K562 (cell line): ENCODE measurements around the gene CSRNP3. TPM values are rescaled to one million over a fixed set of nuclear protein-coding genes. Genes with fewer than 3 reads are reported as not detected.

Experiments
- ATAC-seq: fragments of 200-7000 bp; cut with Tn5 transposase; 3 replicates; pipeline ENCODE4 v1.9.1; 2020; ENCODE audit warnings: moderate library complexity
- BruUV-seq: library from RNA; stranded (reverse); fragments of 400-500 nt; replicated peaks from 2 replicates; lab custom pipeline; 2021; lab: Mats Ljungman, UMichigan
- CTCF ChIA-PET: fragments of 300-600 bp; formaldehyde crosslinking; extraction: SDS; loops from one replicate; lab custom pipeline; 2021; ENCODE audit warnings: low intra/inter-chr PET ratio; lab: Yijun Ruan, JAX
- POLR2A ChIA-PET: fragments of 300-600, 350-650 bp; sonication (Branson Sonifier 250); formaldehyde crosslinking; extraction: SDS; loops from one replicate; lab custom pipeline; 2021; ENCODE audit warnings: antibody characterized with exemption, inconsistent platforms; lab: Yijun Ruan, JAX
- DNase-seq, 4 experiments: peaks; one replicate each; pipeline versions ENCODE4 v3.0.0 to v3.0.0-alpha.2; 2011 to 2018; ENCODE audit warnings: low spot score in 3 of 4, mixed read lengths in 3 of 4; ENCODE audit errors: extremely low read depth in 1 of 4
- FAIRE-seq: peaks from 2 replicates; lab custom pipeline; 2011; peaks lifted over from hg19 to GRCh38; lab: Jason Lieb, UNC
- H2AFZ ChIP-seq: 2 replicates; pipeline ENCODE4 v1.6.0; 2011; ENCODE audit warnings: low read depth, low read length, control low read depth, inconsistent platforms
- H3K27ac ChIP-seq: fragments of 200-600 bp; 3 replicates; pipeline ENCODE4 v1.8.0; 2011; ENCODE audit warnings: low read depth, mild to moderate bottlenecking, control low read depth, inconsistent platforms, low read length, moderate library complexity, mixed read lengths; ENCODE audit errors: extremely low read depth
- H3K27me3 ChIP-seq, 2 experiments: fragments of 300-600 bp in 1 of 2; 2 replicates in 1 of 2; 3 replicates in 1 of 2; pipeline versions ENCODE4 v1.6.0 to v1.8.0; 2011; ENCODE audit warnings: inconsistent platforms in 2 of 2, low read length in 2 of 2, mild to moderate bottlenecking in 1 of 2, mixed read lengths in 1 of 2, moderate library complexity in 1 of 2; ENCODE audit not compliant: control insufficient read depth in 2 of 2, insufficient read depth in 2 of 2
- H3K36me3 ChIP-seq: fragments of 300-600 bp; 3 replicates; pipeline ENCODE4 v1.8.0; 2011; ENCODE audit warnings: mild to moderate bottlenecking, low read length, inconsistent platforms; ENCODE audit not compliant: control insufficient read depth, insufficient read depth
- H3K4me1 ChIP-seq, 2 experiments: fragments of 200-600 bp in 1 of 2; replicated peaks in 1 of 2; 2 replicates in 1 of 2; 3 replicates in 1 of 2; pipeline versions ENCODE4 v1.5.1 to v1.8.0; 2011; ENCODE audit warnings: inconsistent platforms in 2 of 2, low read length in 2 of 2, mild to moderate bottlenecking in 1 of 2, mixed read lengths in 1 of 2, moderate library complexity in 1 of 2; ENCODE audit not compliant: control insufficient read depth in 2 of 2, insufficient read depth in 2 of 2
- H3K4me2 ChIP-seq: 2 replicates; pipeline ENCODE4 v1.6.1; 2011; ENCODE audit warnings: low read length, control low read depth, inconsistent platforms, mixed read lengths; ENCODE audit not compliant: insufficient read depth
- H3K4me3 ChIP-seq: fragments of 200-600 bp; sonication (generic), shearing (Covaris generic); 2 replicates; pipeline ENCODE4 v1.5.1; 2016; ENCODE audit warnings: control low read depth, inconsistent platforms
- H3K79me2 ChIP-seq: fragments of 200-600 bp; 3 replicates; pipeline ENCODE4 v1.8.0; 2011; ENCODE audit warnings: low read length, inconsistent platforms; ENCODE audit not compliant: control insufficient read depth, insufficient read depth
- H3K9ac ChIP-seq, 2 experiments: 2 replicates each; pipeline versions ENCODE4 v1.6.0 to v1.6.1; 2011; ENCODE audit warnings: low read depth in 2 of 2, low read length in 2 of 2, control low read depth in 1 of 2, inconsistent platforms in 1 of 2, mild to moderate bottlenecking in 1 of 2, mixed read lengths in 1 of 2; ENCODE audit not compliant: insufficient read depth in 1 of 2
- H3K9me1 ChIP-seq: one replicate; pipeline ENCODE4 v1.6.0; 2011; ENCODE audit warnings: inconsistent platforms, mild to moderate bottlenecking, low read length, moderate library complexity; ENCODE audit not compliant: control insufficient read depth, insufficient read depth
- H3K9me3 ChIP-seq: replicated peaks from 2 replicates; pipeline ENCODE4 v1.5.1; 2011; ENCODE audit warnings: low read depth, low read length, inconsistent platforms; ENCODE audit not compliant: control insufficient read depth, insufficient read depth
- H4K20me1 ChIP-seq: replicated peaks from 2 replicates; pipeline ENCODE4 v1.6.1; 2011; ENCODE audit warnings: low read length, inconsistent platforms, mixed read lengths; ENCODE audit not compliant: control insufficient read depth, insufficient read depth
- ARNT ChIP-seq, 2 experiments: fragments of 450-650 bp; IDR thresholded peaks; 2 replicates each; pipeline ENCODE4 v1.6.1; 2016; ENCODE audit warnings: mild to moderate bottlenecking in 1 of 2
- E2F6 ChIP-seq, 2 experiments: IDR thresholded peaks; 2 replicates each; pipeline ENCODE4 v1.6.1; 2011; ENCODE audit warnings: borderline replicate concordance in 1 of 2, control low read depth in 1 of 2, low read depth in 1 of 2, low read length in 1 of 2, mild to moderate bottlenecking in 1 of 2, mixed read lengths in 1 of 2, moderate library complexity in 1 of 2; ENCODE audit not compliant: insufficient read depth in 1 of 2, insufficient read length in 1 of 2, poor library complexity in 1 of 2, severe bottlenecking in 1 of 2; ENCODE audit errors: extremely low read depth in 1 of 2
- FOXK2 ChIP-seq, 2 experiments: fragments of 450-650 bp; IDR thresholded peaks in 1 of 2; conservative IDR thresholded peaks in 1 of 2; 2 replicates each; pipeline ENCODE4 v1.6.1; 2016; ENCODE audit warnings: low read depth in 2 of 2, mild to moderate bottlenecking in 1 of 2
- MAFG ChIP-seq: fragments of 450-650 bp; conservative IDR thresholded peaks from 2 replicates; pipeline ENCODE4 v1.6.1; 2016; ENCODE audit warnings: missing genetic modification characterization, missing compliant biosample characterization
- NFATC3 ChIP-seq: fragments of 450-650 bp; IDR thresholded peaks from 2 replicates; pipeline ENCODE4 v1.6.1; 2017; ENCODE audit warnings: mild to moderate bottlenecking
- OTX1 ChIP-seq: fragments of 450-650 bp; formaldehyde crosslinking; IDR thresholded peaks from 2 replicates; pipeline ENCODE4 v1.4.0; 2022; ENCODE audit warnings: mild to moderate bottlenecking
- ZNF584 ChIP-seq: fragments of 200-800 bp; sonication (Bioruptor generic); IDR thresholded peaks from 2 replicates; pipeline ENCODE4 v1.6.1; 2016; ENCODE audit warnings: low read depth, mild to moderate bottlenecking, missing genetic modification characterization, missing compliant biosample characterization
- WGBS: fragments of 100-300 bp; shearing (Covaris generic); methylation state at CpG from one replicate; pipeline ENCODE4 v1.1.6; 2016; ENCODE audit warnings: low coverage, mixed read lengths; ENCODE audit not compliant: insufficient coverage; ENCODE audit errors: missing lambda C conversion rate; 5-methylcytosine and 5-hydroxymethylcytosine counted together
- in situ Hi-C: fragments of 300-500 bp; cut with MboI; formaldehyde crosslinking; loops from 4 replicates; pipeline ENCODE4 v1.15.0; 2018; ENCODE audit warnings: inconsistent platforms, mixed read lengths
- intact Hi-C: fragments of 100-400 bp; cut with micrococcal nuclease; formaldehyde crosslinking; loops from 2 replicates; pipeline ENCODE4 v1.14.2; 2022
- polyA plus RNA-seq, 8 experiments: library from polyadenylated mRNA; depleted of rRNA in 4 of 8; stranded (reverse) in 5 of 8; unstranded in 3 of 8; fragments of >200 nt; fragmentation: Nextera tagmentation in 2 of 8; fragmentation: Illumina TruSeq in 1 of 8; extraction: Ambion mirVana in 2 of 8; extraction: Trizol in 1 of 8; gene quantifications; 2 replicates each; pipeline versions ENCODE4 v1.2.1 to v1.2.3, GENCODE V29; 2011 to 2014; ENCODE audit warnings: inconsistent platforms in 1 of 8, missing spikeins in 1 of 8
- total RNA-seq, 7 experiments: library from RNA; depleted of rRNA in 6 of 7; stranded (reverse); fragments of >200 nt in 6 of 7; fragmentation: Illumina TruSeq in 2 of 7; extraction: Trizol in 2 of 7; gene quantifications; 2 replicates each; pipeline versions ENCODE4 v1.2.1 to v1.2.3, GENCODE V29; 2011 to 2021; ENCODE audit warnings: low replicate concordance in 1 of 7

CSRNP3 gene
- total and polyA plus RNA-seq, 9 of the 15 experiments (the other 6 are each of a cell fraction or from before 2014, with no cell fraction given), result not detected

- no peaks in the 10 kb centered on the region for H3K9me1 ChIP-seq
- in situ Hi-C loops (no loop called here), intact Hi-C loops (no loop called here)
- ChIA-PET POLR2A (interaction anchor here (1.1 kb wide), 1 partner anchor 11 kb away, joined by 3 read pairs; no protein-coding TSS in a partner anchor), CTCF (no interaction called here)
- H3K36me3 ChIP-seq, result no peaks in the 10 kb centered on the region
- no peaks in the 10 kb centered on the region for H3K27me3 ChIP-seq
- no peaks in the 10 kb centered on the region for H3K79me2 ChIP-seq
- FAIRE-seq, result no peak
- no peaks in the 10 kb centered on the region for H3K9me3 ChIP-seq
- no peak for DNase-seq
- BruUV-seq, result no TSS peak
- H3K4me3 ChIP-seq, result no peak overlapping the region
- no peaks in the 10 kb centered on the region for H4K20me1 ChIP-seq
- H3K9ac ChIP-seq, result no peak overlapping the region
- no peaks in the 10 kb centered on the region for H3K4me1 ChIP-seq
- no peak overlapping the region for H3K27ac ChIP-seq
- TF ChIP-seq MAFG (tag) (no peak), E2F6 (IDR thresholded peaks at IDR 0.05; ENCODE audit: borderline replicate concordance in 1 of 2, extremely low read depth in 1 of 2, insufficient read depth in 1 of 2, insufficient read length in 1 of 2, low read depth in 1 of 2, low read length in 1 of 2, poor library complexity in 1 of 2, severe bottlenecking in 1 of 2) (no peak), NFATC3 (no peak), ZNF584 (no peak), ARNT (IDR thresholded peaks at IDR 0.05) (no peak)
- no peak overlapping the region for H3K4me2 ChIP-seq
- no peak for ATAC-seq
- H2AFZ ChIP-seq, result no peak overlapping the region
Measured at GRCh38 chr2:165539985-165540384, 70.5 kb downstream of the CSRNP3 start.

GRCh38 chr2:165544897-165545296, 75.4 kb downstream of the CSRNP3 start:
- Histone ChIP-seq H3K9me3 (no peaks in the 10 kb centered on the region), H3K27ac (no peak overlapping the region), H3K79me2 (no peaks in the 10 kb centered on the region), H3K4me1 (no peaks in the 10 kb centered on the region), H4K20me1 (no peaks in the 10 kb centered on the region), H3K4me2 (no peak overlapping the region), H3K9ac (no peak overlapping the region), H3K27me3 (no peaks in the 10 kb centered on the region), H2AFZ (no peak overlapping the region), H3K36me3 (no peaks in the 10 kb centered on the region), H3K4me3 (no peak overlapping the region), H3K9me1 (no peaks in the 10 kb centered on the region)
- intact Hi-C loops, result no loop called here
- ChIA-PET CTCF (no interaction called here), POLR2A (no interaction called here)
- ATAC-seq (no peak), DNase-seq (no peak), FAIRE-seq (no peak)
- in situ Hi-C loops, result no loop called here
- 0% methylated on average over 2 of the region's 2 CpGs for WGBS
- BruUV-seq, result no TSS peak
- TF ChIP-seq FOXK2 (conservative IDR thresholded peaks at IDR 0.05 in 1 of 2, IDR thresholded peaks at IDR 0.05 in 1 of 2; ENCODE audit: low read depth in 2 of 2) (no peak), OTX1 (CRISPR knock-in tag) (no peak)
